HEK293T (cell line): ENCODE data around the gene KIF1C.

Experiments
- ARNT ChIP-seq: fragments of 450-650 bp; IDR thresholded peaks from 2 replicates; pipeline ENCODE4 v1.6.1; 2017; ENCODE audit warnings: mild to moderate bottlenecking
- FOXK2 ChIP-seq: fragments of 450-650 bp; IDR thresholded peaks from 2 replicates; pipeline ENCODE4 v1.6.1; 2016; ENCODE audit warnings: mild to moderate bottlenecking
- FOXM1 ChIP-seq: fragments of 450-650 bp; IDR thresholded peaks from 2 replicates; pipeline ENCODE4 v1.6.1; 2017; ENCODE audit warnings: mild to moderate bottlenecking, borderline replicate concordance
- L3MBTL2 ChIP-seq: fragments of 450-650 bp; conservative IDR thresholded peaks from 2 replicates; pipeline ENCODE4 v1.6.1; 2016; ENCODE audit warnings: mild to moderate bottlenecking
- SP1 ChIP-seq: fragments of 450-650 bp; IDR thresholded peaks from 2 replicates; pipeline ENCODE4 v1.6.1; 2017
- TARDBP ChIP-seq: fragments of 450-650 bp; IDR thresholded peaks from 2 replicates; pipeline ENCODE4 v1.6.1; 2016
- ZNF384 ChIP-seq: fragments of 450-650 bp; IDR thresholded peaks from 2 replicates; pipeline ENCODE4 v1.6.1; 2016

DNA sequence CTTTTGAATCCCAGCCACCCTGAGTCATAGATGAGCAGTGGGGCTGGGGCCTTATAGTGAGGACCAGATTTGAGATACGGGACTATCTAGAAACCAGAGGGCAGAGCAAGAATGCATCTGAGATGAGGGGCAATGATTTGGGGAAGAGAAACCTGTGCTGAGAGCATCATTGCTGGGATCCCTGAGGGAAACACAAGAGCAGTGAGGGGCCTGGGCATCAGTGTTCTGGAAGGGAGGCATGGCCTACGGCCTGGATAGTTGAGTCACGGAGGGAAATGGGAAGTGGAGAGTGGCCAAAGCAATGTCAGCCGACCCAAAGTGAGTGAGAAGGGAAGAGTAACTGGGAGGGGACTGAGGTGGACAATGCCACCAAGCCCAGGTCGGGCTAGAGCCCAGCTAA is 15.4 kb upstream of the KIF1C start:
- TF ChIP-seq ZNF384, result no peak
- no peak for TF ChIP-seq TARDBP
- TF ChIP-seq ARNT, result no peak
- no peak for TF ChIP-seq L3MBTL2
- no peak for TF ChIP-seq FOXK2
- no peak for TF ChIP-seq SP1
- no peak for TF ChIP-seq FOXM1
